ENCODE measurements around the gene SURF2. TPM values are rescaled to one million over a fixed set of nuclear protein-coding genes. Genes with fewer than 3 reads are reported as not detected.
"Not testable (repeated sequence)": the region's sequence is repeated elsewhere in the genome, so short reads cannot be mapped to it uniquely, and the experiment has no call there.

The SURF2 gene
- total RNA-seq, 2 donors from 2014 or later, result 9.4 to 18.7 TPM

DNA sequence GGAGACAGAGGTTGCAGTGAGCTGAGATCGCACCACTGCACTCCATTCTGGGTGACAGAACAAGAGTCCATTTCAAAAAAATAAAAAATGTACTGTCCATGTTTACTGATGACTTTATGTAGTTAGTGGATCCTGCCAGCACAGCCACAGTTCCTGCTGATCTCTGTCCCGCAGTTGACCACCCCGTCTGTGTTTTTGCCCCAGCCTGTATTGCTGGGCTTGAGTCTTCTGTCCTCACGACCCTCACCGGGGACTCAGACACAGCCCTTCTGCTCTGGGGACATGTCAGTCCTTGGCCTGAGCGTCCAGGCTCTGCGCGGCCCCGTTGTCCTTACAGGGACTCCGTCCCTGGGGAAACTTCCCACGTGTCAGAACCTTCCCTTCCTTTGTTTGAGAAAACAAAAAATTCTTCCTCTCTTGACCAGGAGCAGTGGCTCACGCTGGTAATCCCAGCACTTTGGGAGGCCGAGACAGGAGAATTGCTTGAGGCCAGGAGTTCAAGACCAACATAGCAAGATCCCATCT lies 34.9 kb upstream of the SURF2 start:
- Histone ChIP-seq H3K4me3 (no peak overlapping the region), H3K27ac (no peak overlapping the region), H3K9me3 (no peaks in the 10 kb centered on the region), H3K36me3 (no peaks in the 10 kb centered on the region), H3K4me1 (no peaks in the 10 kb centered on the region), H3K9ac (ENCODE audit: low read depth in 2 of 2, low read length in 2 of 2) (no peak overlapping the region), H3K27me3 (no peaks in the 10 kb centered on the region)
- intact Hi-C loops (cut with DNase I), result loop anchor here (10.0 kb wide), 1 partner anchor 87 kb away; no protein-coding TSS in a partner anchor
- DNase-seq, result no peak
- no peak for TF ChIP-seq CTCF (IDR thresholded peaks at IDR 0.05)

- no peak overlapping the region for H3K27ac ChIP-seq
- H3K4me1 ChIP-seq, result no peaks in the 10 kb centered on the region
- H3K27me3 ChIP-seq, result no peaks in the 10 kb centered on the region
- no peaks in the 10 kb centered on the region for H3K9me3 ChIP-seq
- H3K4me3 ChIP-seq, result no peak overlapping the region
- no peak for DNase-seq
- no peaks in the 10 kb centered on the region for H3K36me3 ChIP-seq
- intact Hi-C loops (cut with DNase I), result loop anchor here (10.0 kb wide), 1 partner anchor 88 kb away; no protein-coding TSS in a partner anchor
- no peak for TF ChIP-seq CTCF (IDR thresholded peaks at IDR 0.05)
- no peak overlapping the region for H3K9ac ChIP-seq (ENCODE audit: low read depth in 2 of 2, low read length in 2 of 2)
These were observed 33.6 kb upstream of the SURF2 start for GRCh38 chr9:133322701-133323100.

DNA sequence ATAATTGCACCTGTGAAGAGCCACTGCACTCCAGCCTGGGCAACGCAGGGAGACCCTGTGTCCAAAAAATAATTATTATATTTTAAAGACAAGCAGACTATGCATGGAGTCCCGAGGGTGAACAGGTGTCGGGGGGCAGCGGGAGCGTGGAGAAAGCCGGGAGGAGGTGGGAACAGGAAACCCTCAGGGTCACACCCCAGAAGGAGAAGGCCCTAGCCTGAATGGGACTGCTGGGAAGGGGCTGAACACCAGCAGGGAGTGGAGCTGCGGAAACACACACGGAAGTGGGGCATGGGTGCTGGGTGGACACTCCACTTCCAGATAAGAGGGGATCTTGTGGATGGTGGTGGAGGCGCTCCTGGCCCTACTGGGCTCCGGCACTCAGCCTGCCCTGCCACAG lies 33.1 kb upstream of the SURF2 start:
- no peak for DNase-seq
- H3K27me3 ChIP-seq, result no peaks in the 10 kb centered on the region
- intact Hi-C loops (cut with DNase I), result loop anchor here (10.0 kb wide), 1 partner anchor 88 kb away; no protein-coding TSS in a partner anchor

GRCh38 chr9:133323991-133324703 lies 32.2 kb upstream of the SURF2 start:
- H3K4me1 ChIP-seq, result no peaks in the 10 kb centered on the region
- H3K9me3 ChIP-seq, result no peaks in the 10 kb centered on the region
- H3K27me3 ChIP-seq, result no peaks in the 10 kb centered on the region
- no peak overlapping the region for H3K4me3 ChIP-seq
- H3K9ac ChIP-seq (ENCODE audit: low read depth in 2 of 2, low read length in 2 of 2), result no peak overlapping the region
- H3K27ac ChIP-seq, result no peak overlapping the region
- H3K36me3 ChIP-seq, result no peaks in the 10 kb centered on the region
- no peak for DNase-seq
- TF ChIP-seq CTCF (IDR thresholded peaks at IDR 0.05), result no peak
- intact Hi-C loops (cut with DNase I), result loop anchor here (10.0 kb wide), 1 partner anchor 89 kb away; no protein-coding TSS in a partner anchor

More for the DNA sequence above, 33.1 kb upstream of the SURF2 start:
- Histone ChIP-seq H3K4me1 (no peaks in the 10 kb centered on the region), H3K9me3 (no peaks in the 10 kb centered on the region), H3K9ac (ENCODE audit: low read depth in 2 of 2, low read length in 2 of 2) (no peak overlapping the region), H3K27ac (no peak overlapping the region), H3K36me3 (no peaks in the 10 kb centered on the region), H3K4me3 (no peak overlapping the region)
- no peak for TF ChIP-seq CTCF (IDR thresholded peaks at IDR 0.05)

DNA sequence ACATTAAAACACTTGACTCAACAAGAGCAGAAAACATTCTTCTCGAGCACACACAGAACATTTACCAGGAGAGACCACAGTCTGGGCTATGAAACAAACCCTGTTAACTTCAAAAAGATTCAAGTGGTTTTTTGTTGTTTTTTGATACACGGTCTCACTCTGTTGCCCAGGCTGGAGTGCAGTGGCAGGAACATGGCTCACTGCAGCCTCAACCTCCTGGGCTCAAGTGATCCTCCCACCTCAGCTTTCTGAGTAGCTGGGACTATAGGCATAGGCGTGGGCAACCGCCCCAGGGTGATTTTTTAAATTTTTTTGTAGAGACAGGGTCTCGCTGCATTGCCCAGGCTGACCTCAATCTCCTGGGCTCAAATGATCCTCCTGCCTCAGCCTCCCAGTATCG lies 29.3 kb upstream of the SURF2 start:
- H3K9me3 ChIP-seq; DNase-seq; H3K27ac ChIP-seq; H3K9ac ChIP-seq (ENCODE audit: low read depth in 2 of 2, low read length in 2 of 2); H3K4me1 ChIP-seq; H3K27me3 ChIP-seq; H3K4me3 ChIP-seq: not testable (repeated sequence)
- H3K36me3 ChIP-seq, result peaks cover 14% of the 10 kb centered on the region
- intact Hi-C loops (cut with DNase I), result loop anchor here (10.0 kb wide), 1 partner anchor 92 kb away; no protein-coding TSS in a partner anchor

Measured in colonic mucosa (tissue), 4 donors.